Measurements from ENCODE around the gene EDN1.
"Not testable (repeated sequence)": the region's sequence is repeated elsewhere in the genome, so short reads cannot be mapped to it uniquely, and the experiment has no call there.

The EDN1 gene

GRCh38 chr6:12324099-12324498 is 33.9 kb downstream of the EDN1 start:
- no peak for DNase-seq (ENCODE audit: low read depth in 2 of 2, low spot score in 1 of 2)

- no peak for DNase-seq (ENCODE audit: low read depth in 2 of 2, low spot score in 1 of 2)
Measured at GRCh38 chr6:12324748-12325147, 34.6 kb downstream of the EDN1 start.

- DNase-seq (ENCODE audit: low read depth in 2 of 2, low spot score in 1 of 2): no peak
Measured at GRCh38 chr6:12325872-12326271, 35.7 kb downstream of the EDN1 start.

- no peak for DNase-seq (ENCODE audit: low read depth in 2 of 2, low spot score in 1 of 2)
Measured at GRCh38 chr6:12327391-12327790, 37.2 kb downstream of the EDN1 start.

- DNase-seq (ENCODE audit: low read depth in 2 of 2, low spot score in 1 of 2): no peak
Measured at GRCh38 chr6:12327988-12328387, 37.8 kb downstream of the EDN1 start.

GRCh38 chr6:12328701-12329100 is 38.5 kb downstream of the EDN1 start:
- no peak for DNase-seq (ENCODE audit: low read depth in 2 of 2, low spot score in 1 of 2)

GRCh38 chr6:12331474-12331873 is 41.3 kb downstream of the EDN1 start:
- DNase-seq (ENCODE audit: low read depth in 2 of 2, low spot score in 1 of 2): no peak

GRCh38 chr6:12331951-12332749 is 42.0 kb downstream of the EDN1 start:
- no peak for DNase-seq (ENCODE audit: low read depth in 2 of 2, low spot score in 1 of 2)

- DNase-seq (ENCODE audit: low read depth in 2 of 2, low spot score in 1 of 2): not testable (repeated sequence)
Measured at GRCh38 chr6:12332750-12333079, 42.6 kb downstream of the EDN1 start.

- no peak for DNase-seq (ENCODE audit: low read depth in 2 of 2, low spot score in 1 of 2)
Measured at GRCh38 chr6:12333128-12333527, 43.0 kb downstream of the EDN1 start.

- no peak for DNase-seq (ENCODE audit: low read depth in 2 of 2, low spot score in 1 of 2)
Measured at GRCh38 chr6:12334526-12335130, 44.5 kb downstream of the EDN1 start.

GRCh38 chr6:12335131-12335527 is 45.0 kb downstream of the EDN1 start:
- DNase-seq (ENCODE audit: low read depth in 2 of 2, low spot score in 1 of 2): no peak

GRCh38 chr6:12335717-12336116 is 45.6 kb downstream of the EDN1 start:
- no peak for DNase-seq (ENCODE audit: low read depth in 2 of 2, low spot score in 1 of 2)

GRCh38 chr6:12336121-12336971 is 46.2 kb downstream of the EDN1 start:
- no peak for DNase-seq (ENCODE audit: low read depth in 2 of 2, low spot score in 1 of 2)

- DNase-seq (ENCODE audit: low read depth in 2 of 2, low spot score in 1 of 2): no peak
Measured at GRCh38 chr6:12339022-12339421, 48.9 kb downstream of the EDN1 start.

- DNase-seq (ENCODE audit: low read depth in 2 of 2, low spot score in 1 of 2): no peak
Measured at GRCh38 chr6:12339808-12340487, 49.8 kb downstream of the EDN1 start.

- no peak for DNase-seq (ENCODE audit: low read depth in 2 of 2, low spot score in 1 of 2)
Measured at GRCh38 chr6:12340488-12340818, 50.3 kb downstream of the EDN1 start.

- no peak for DNase-seq (ENCODE audit: low read depth in 2 of 2, low spot score in 1 of 2)
Measured at GRCh38 chr6:12342664-12343063, 52.5 kb downstream of the EDN1 start.

GRCh38 chr6:12343122-12343439 is 52.9 kb downstream of the EDN1 start:
- DNase-seq (ENCODE audit: low read depth in 2 of 2, low spot score in 1 of 2): no peak

- DNase-seq (ENCODE audit: low read depth in 2 of 2, low spot score in 1 of 2): no peak
Measured at GRCh38 chr6:12343440-12344162, 53.4 kb downstream of the EDN1 start.

- DNase-seq (ENCODE audit: low read depth in 2 of 2, low spot score in 1 of 2): no peak
Measured at GRCh38 chr6:12344296-12344695, 54.1 kb downstream of the EDN1 start.
